ENCODE results near the gene TMEM18.

DNA sequence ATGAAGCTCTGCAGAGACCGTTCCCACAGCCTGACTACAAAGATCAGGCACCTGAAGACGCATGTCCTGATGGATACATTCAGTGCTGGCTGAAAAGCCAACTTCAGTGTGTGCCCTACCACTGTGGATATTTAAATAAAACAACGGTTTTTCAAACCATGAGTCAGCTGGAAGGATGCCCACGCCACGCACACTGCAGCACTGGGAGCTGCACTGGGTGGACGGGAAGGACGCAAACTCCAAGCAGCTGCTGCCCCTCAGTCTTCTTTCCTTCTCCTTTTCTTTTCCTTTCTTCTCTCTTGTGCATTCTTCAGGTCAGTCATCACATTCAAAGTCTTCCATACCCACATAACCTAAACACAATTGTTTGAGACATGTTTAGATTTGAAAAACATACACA is 7.9 kb downstream of the TMEM18 start:
- no peak for TF ChIP-seq POLR2A (IDR thresholded peaks at IDR 0.05; ENCODE audit: low read depth, low read length)
- no peak for TF ChIP-seq TAF1 (IDR thresholded peaks at IDR 0.05; ENCODE audit: low read depth, low read length)
- TF ChIP-seq POLR2AphosphoS5 (IDR thresholded peaks at IDR 0.05; ENCODE audit: low read depth, low read length): no peak
- TF ChIP-seq SPI1 (IDR thresholded peaks at IDR 0.05; ENCODE audit: low read depth, low read length): no peak
- TF ChIP-seq PAX5 (IDR thresholded peaks at IDR 0.05; ENCODE audit: insufficient read depth, low read length, severe bottlenecking): no peak
